ENCODE measurements around the gene TBC1D22A.

Gene TBC1D22A

DNA sequence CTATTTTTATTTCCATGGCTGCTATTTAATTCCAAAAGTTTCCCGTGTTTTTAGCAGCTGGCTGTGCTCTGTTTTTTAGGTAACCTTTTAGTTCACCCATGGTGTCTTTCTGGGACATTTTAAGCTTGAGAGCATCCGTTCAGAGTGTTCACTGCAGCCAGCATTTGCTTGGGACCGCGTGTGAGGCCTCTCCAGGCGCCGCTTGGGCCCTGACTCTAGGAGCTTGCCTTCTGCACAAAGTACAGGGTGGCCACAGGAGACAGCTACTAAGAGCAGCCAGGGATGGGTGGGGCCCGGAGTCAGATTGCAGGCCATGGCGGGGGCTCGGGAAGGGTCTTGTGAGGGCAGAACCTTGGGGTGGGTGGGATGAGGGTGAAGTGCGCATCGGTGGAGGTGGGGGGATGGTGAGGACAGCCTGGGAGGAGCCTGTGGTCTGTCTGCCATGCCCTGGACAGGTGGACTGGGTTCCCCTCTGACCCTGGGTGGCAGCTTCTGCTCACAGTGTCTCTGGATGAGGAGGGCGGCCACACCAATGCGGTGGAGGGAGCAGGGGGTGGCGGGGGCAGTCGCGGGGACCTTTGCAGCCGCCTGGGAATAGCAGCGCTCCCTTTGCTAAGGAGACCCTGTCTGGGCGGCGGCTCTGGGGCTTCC, 288.1 kb downstream of the TBC1D22A start:
- DNase-seq: no peak

GRCh38 chr22:47051441-47052071, 289.1 kb downstream of the TBC1D22A start:
- no peak for DNase-seq

DNA sequence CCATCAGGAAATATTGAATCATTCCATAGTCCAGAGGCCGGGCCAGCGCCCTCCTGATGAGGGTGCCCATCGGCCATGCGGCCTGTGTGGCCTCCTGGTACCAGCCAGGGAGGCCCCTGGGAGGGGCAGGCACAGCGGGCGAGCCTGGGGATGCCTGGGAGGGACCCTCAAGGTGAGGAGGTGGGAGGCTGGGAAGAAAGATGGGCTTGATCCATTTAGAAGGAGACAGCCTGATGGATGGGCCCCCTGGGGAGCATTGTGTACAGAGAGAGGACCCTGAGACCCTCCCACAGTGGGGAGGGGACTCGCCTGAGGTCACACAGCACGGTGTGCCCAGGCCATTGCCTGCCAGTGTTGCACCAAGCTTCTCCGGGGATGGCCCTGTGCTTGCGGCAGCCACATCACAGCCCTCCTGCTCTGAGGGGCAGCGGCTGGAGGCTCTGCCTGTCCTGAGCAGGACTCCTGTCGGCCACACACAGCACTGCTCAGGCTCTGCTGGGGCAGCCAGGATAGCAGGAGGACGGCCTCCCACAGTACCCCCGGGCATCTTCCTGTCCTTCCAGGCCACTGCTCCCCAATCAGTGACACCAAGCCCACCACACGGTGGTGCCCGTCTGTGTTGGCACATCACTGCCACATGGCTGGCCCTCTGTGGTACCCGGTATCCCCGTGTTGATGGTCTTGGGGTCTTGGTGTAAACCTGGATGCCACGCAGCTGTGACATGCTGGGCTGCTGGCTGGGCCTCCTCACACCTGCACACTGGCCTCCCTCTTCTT, 290.0 kb downstream of the TBC1D22A start:
- no peak for DNase-seq

- no peak for DNase-seq
Measured at GRCh38 chr22:47053013-47053725, 290.7 kb downstream of the TBC1D22A start.

GRCh38 chr22:47053726-47054141, 291.3 kb downstream of the TBC1D22A start:
- peak; percentile 69 for DNase-seq

GRCh38 chr22:47054231-47055072, 292.0 kb downstream of the TBC1D22A start:
- DNase-seq: no peak

- no peak for DNase-seq
Measured at GRCh38 chr22:47055073-47055355, 292.6 kb downstream of the TBC1D22A start.

DNA sequence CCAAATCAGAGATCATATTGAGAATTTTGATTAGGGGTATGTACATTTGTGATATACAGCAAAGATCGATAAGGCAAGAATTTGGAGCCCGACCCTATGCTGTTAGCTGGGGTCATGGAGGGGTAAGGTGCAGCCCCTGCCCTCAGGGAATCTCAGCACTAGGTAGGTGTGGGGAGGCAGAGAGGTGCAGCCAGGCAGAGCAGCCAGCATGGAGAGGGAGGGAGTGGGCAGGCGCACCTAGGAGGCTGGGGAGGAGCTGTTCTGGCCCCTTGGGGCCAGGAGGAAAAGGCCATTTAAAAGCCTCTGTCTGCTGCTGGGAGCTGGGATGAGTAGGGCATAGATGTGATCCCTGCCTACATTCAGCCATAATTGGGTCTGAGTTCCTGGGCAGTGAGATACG, 293.0 kb downstream of the TBC1D22A start:
- DNase-seq: no peak

GRCh38 chr22:47055921-47056320, 293.5 kb downstream of the TBC1D22A start:
- DNase-seq: no peak

- no peak for DNase-seq
Measured at GRCh38 chr22:47056361-47056760, 293.9 kb downstream of the TBC1D22A start.

GRCh38 chr22:47056776-47057470, 294.5 kb downstream of the TBC1D22A start:
- no peak for DNase-seq

DNA sequence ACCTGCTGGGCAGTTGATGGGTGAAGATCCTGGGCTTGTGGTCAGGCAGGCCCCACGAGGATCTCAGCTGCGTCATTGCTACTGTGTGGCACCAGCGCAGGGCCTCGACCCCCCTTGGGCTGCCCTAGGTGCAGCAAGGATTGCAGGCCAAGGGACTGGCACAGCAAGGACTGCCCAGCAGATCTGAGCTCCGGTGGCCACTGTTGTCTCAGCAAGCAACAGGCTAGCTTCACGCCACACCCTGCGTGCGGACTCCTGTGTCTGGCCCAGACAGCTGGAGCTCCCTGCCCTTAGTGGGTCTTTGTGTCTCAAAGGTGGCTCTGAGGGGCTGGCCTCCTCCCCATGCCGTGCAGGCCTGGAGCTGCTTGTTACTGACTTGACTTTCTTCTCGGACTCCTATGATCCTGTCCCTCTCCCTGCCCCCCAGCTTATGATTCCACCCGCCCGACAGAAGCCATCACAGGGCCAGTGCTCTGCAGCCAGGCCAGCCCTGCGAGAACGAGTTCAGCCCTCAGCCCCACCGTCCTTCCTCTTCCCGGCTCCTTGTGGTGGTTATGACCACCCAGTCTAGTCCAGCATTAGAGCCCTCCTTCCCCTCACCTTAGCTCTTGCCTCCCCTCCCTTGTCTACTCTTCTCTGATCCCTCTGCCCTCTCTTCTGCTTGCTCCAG, 295.6 kb downstream of the TBC1D22A start:
- DNase-seq: no peak

GRCh38 chr22:47059076-47059475, 296.6 kb downstream of the TBC1D22A start:
- no peak for DNase-seq

DNA sequence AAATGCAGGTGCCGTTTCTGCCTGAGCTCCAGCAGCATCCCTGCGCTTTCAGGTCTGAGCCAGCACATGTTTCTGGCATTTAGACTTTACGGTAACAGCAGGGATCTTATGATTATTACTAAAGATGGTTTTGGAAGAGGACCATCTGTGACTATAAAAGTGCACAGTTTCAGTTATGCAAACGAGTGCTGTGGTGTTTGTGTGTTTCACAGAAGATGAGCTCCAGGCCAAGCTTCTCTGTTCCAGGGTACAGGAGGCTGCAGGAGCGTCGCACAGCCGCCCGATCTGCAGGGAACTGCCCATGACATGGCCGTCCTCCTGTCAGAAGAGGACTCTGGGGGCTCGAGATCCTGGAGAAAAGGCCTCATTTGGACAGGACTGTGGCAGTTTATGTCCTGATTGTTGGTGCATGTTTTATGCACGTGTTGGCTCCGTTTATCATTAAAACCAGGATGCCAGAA, 297.3 kb downstream of the TBC1D22A start:
- DNase-seq: no peak

- DNase-seq: no peak
Measured at GRCh38 chr22:47060718-47061117, 298.3 kb downstream of the TBC1D22A start.

DNA sequence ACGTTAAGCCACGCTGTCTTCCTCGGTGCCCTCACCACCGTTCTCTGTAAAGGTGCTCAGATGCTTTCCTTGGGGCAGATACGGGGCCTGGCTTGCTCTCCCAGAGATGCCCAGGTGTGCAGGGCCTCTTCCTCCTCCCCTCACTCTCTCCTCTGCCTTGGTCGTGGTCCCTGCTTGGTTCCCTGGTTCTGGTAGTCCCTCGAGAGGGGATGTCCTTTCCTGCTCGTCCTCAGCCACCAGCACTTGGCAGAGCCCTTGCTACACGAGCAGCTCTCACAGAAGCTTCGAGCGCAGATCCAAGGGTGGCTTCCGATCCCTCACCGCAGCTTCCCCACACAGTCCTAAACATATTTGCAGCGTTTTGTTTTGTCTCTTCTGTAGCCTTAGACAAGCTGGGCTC, 298.8 kb downstream of the TBC1D22A start:
- no peak for DNase-seq

GRCh38 chr22:47062126-47062525, 299.7 kb downstream of the TBC1D22A start:
- DNase-seq: no peak

DNA sequence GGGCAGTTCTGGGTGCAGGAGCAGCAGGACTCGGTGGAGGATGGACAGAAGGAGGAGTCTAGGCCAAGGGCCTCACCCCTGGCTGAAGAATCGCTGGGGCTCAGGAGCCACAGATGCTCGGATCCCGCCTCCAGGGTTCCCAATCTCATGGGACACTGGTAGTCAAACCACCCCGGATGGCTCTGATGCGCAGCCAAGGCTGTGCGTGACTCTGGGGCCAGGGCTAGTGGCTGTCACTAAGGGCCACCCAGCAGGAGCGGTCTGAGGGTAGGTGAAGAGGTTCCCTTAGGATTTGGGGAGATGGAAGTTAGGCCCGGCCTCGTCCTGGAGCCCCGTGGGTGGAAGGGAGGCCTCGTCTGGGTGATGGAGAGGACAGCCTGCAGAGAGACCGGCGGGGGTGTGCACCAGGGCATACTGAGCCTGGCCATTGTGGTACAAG, 300.6 kb downstream of the TBC1D22A start:
- no peak for DNase-seq

GRCh38 chr22:47063606-47064005, 301.2 kb downstream of the TBC1D22A start:
- no peak for DNase-seq

DNA sequence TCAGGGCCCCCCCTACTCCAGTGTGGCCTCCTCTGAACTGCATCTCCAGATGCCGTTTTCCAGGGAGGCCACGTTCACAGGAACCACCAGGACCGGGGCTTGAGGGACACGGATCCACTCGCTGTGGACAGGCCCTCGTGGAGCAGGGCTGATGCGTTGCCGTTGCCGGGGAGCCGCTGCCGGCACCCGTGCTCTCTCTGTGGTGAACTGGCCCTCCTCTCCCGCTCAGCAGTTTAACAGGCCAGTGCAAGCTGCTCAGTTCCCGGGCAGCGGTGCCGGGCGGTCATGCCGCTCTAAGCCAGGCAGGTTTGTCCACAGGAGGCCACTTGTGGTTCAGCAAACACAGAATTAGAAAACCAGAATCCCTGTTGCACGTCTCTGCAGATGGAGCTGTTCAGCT, 301.6 kb downstream of the TBC1D22A start:
- DNase-seq: no peak

DNA sequence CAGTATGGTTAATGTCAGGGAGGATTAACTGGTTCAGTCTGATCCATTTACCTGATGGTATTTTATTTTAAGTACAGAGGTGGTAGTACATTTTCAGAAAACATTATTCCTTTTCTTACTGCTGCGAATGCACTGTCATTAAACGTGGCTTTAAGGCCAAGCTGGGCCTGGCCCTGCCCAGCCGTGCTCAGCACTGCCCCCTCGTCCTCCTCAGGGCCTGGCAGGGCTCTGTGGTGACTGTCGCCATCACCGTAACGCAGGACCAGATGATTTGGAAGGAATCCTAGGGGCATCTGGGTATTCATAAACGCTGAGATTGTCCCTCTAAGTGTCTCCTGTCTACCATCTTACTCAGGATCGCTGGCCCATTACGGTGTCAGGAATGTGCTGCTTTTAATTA, 302.0 kb downstream of the TBC1D22A start:
- DNase-seq: no peak
